ENCODE measurements around the gene ZBTB8OS. TPM values are rescaled to one million over a fixed set of nuclear protein-coding genes. Genes with fewer than 3 reads are reported as not detected.
"Not testable (repeated sequence)": the region's sequence is repeated elsewhere in the genome, so short reads cannot be mapped to it uniquely, and the experiment has no call there.

ZBTB8OS gene
- polyA plus RNA-seq, 1 donor from 2014 or later: 78.1 TPM

DNA sequence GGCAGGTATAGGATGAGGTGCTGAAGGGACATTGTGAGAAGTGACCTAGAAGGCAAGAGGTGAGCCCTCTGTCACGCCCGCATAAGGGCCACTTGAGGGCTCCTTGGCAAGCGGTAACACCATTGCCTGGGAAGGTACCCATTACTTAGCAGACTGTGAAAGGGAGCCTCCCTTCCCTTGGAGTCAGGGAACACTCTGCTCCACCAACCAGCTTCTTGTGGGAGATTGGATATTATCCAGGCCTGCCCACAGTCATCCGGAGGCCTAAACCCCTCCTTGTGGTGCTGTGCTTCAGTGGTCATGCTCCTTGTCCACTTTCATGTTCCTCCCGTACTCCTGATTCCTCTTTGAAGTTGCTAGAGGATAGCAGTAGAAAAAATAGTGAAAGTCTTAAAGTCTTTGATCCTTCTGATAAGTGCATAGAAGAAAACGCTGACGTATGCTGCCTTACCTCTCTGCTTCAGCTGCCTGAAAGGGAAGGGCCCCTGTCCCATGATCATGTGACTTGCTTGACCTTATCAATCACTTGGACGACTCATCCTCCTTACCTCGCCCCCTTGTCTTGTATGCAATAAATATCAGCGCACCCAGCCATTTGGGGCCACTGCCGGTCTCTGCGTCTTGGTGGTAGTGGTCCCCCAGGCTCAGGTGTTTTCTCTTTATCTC is 16.7 kb upstream of the ZBTB8OS start:
- Mint-ChIP-seq H3K27me3 (no peaks in the 10 kb centered on the region), H3K4me3 (no peak overlapping the region), H3K4me1 (peaks cover 0 to 3% (median 0%) of the 10 kb centered on the region in 3 donors), H3K27ac (no peak overlapping the region), H3K9me3 (no peaks in the 10 kb centered on the region), H3K36me3 (no peaks in the 10 kb centered on the region)

DNA sequence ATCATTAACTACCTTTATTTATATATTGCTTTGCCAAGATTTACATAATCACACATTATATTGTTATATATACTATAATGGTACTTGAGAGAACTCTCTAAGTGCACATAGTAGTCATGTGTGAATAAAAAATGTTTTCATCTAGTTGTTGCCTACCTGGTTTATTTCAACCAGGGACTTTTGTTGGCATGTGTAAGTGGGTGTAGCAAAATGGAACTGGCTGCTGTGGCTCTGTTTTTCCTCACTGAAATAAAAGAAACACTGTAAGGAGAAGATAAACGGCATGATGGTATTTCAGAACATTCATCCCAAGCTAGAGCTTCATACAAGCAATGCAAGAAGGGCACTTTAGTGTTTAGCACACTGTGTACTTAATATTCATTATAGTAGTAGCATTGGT is 15.6 kb upstream of the ZBTB8OS start:
- H3K4me1 Mint-ChIP-seq: peaks cover 5 to 8% (median 6%) of the 10 kb centered on the region in 3 donors
- H3K4me3 Mint-ChIP-seq: no peak overlapping the region
- H3K36me3 Mint-ChIP-seq: peaks cover 4% of the 10 kb centered on the region
- no peaks in the 10 kb centered on the region for H3K27me3 Mint-ChIP-seq
- no peak overlapping the region for H3K27ac Mint-ChIP-seq
- H3K9me3 Mint-ChIP-seq: no peaks in the 10 kb centered on the region

DNA sequence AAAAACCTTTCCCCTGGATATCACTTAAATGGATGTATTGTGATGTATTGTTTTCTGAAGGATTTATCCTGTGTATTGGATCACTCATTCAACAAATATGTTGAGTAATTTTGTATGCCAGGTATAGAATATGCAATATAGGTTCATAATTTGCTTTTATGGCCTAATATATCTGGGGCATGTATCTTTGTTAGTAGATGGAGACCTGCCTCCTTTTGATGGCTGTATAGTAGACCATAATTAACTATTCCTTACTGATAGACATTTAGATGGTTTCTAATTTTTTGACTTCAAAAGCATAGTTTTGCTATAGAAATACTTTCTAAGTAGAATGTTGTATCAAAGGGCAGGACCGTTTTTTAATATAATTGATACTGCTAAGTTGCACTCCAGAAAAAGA is 9.2 kb upstream of the ZBTB8OS start:
- Mint-ChIP-seq H3K36me3 (peaks cover 8% of the 10 kb centered on the region), H3K9me3 (no peaks in the 10 kb centered on the region), H3K4me3 (no peak overlapping the region), H3K27me3 (no peaks in the 10 kb centered on the region), H3K27ac (peak overlapping the region in 1 of 3 donors; percentile 6), H3K4me1 (peaks cover 17 to 20% (median 19%) of the 10 kb centered on the region in 3 donors)

DNA sequence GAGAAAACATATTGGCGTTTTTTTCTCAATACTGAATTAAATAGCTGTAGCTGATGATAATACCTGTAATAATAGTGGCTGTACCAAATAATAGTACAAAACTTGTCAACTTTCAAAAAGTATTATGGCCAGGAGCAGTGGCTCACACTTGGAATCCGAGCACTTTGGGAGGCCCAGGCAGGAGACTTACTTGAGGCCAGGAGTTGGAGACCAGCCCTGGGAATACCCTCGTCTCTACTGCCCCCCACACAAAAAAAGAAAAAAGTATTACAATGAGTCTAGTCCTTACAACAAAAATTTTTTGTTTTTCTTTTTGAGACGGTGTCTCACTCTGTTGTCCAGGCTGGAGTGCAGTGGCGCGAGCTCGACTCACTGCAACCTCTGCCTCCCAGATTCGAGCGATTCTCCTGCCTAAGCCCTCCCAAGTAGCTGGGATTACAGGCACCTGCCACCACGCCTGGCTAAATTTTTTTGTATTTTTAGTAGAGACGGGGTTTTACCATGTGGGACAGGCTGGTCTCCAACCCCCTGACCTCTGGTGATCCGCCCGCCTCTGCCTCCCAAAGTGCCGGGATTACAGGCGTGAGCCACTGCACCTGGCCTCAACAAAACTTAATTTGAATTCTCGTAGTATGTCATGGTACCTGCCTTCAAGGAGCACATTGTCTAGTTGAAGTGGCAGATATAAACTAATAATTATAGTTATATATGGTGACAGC is 2.1 kb upstream of the ZBTB8OS start:
- H3K36me3 Mint-ChIP-seq: peaks cover 3% of the 10 kb centered on the region
- peak overlapping the region; percentile 91 to 98 (median 96) for H3K4me3 Mint-ChIP-seq
- H3K9me3 Mint-ChIP-seq: no peaks in the 10 kb centered on the region

DNA sequence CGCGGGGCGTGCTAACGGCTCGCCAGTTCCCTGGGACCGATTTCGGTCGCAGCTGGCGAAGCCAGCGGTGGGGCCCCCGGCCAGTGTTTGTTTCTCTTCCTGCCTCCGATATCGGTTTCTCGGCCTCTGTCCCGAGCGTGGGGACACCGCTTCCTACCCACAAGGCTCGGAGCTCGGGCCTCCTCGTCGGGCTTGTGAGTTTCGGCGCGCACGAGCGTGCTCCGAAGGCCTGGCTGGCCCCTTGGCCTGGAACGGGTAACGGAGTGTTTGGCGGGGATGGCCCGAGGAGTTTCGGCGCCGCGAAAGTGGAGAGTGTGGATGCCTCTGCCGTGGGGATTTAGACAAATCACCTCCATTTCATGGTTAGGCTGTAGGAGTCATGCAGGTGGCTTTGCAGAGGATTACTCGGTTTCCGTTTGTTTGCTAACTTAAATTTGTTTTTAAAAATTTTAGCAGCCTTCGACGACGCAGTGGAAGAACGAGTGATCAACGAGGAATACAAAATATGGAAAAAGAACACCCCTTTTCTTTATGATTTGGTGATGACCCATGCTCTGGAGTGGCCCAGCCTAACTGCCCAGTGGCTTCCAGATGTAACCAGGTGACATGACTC is 1.2 kb upstream of the ZBTB8OS start:
- H3K27me3 Mint-ChIP-seq: no peaks in the 10 kb centered on the region
- peak overlapping the region; percentile 97 to 100 (median 98) for H3K27ac Mint-ChIP-seq
- H3K9me3 Mint-ChIP-seq: no peaks in the 10 kb centered on the region
- H3K4me3 Mint-ChIP-seq: peak overlapping the region; percentile 91 to 98 (median 96)
- peaks cover 5% of the 10 kb centered on the region for H3K36me3 Mint-ChIP-seq
- H3K4me1 Mint-ChIP-seq: peaks cover 25 to 41% (median 27%) of the 10 kb centered on the region in 3 donors

More for the DNA sequence above, 2.1 kb upstream of the ZBTB8OS start:
- peaks cover 24 to 45% (median 27%) of the 10 kb centered on the region in 3 donors for H3K4me1 Mint-ChIP-seq
- H3K27me3 Mint-ChIP-seq: no peaks in the 10 kb centered on the region
- peak overlapping the region; percentile 97 to 100 (median 98) for H3K27ac Mint-ChIP-seq

DNA sequence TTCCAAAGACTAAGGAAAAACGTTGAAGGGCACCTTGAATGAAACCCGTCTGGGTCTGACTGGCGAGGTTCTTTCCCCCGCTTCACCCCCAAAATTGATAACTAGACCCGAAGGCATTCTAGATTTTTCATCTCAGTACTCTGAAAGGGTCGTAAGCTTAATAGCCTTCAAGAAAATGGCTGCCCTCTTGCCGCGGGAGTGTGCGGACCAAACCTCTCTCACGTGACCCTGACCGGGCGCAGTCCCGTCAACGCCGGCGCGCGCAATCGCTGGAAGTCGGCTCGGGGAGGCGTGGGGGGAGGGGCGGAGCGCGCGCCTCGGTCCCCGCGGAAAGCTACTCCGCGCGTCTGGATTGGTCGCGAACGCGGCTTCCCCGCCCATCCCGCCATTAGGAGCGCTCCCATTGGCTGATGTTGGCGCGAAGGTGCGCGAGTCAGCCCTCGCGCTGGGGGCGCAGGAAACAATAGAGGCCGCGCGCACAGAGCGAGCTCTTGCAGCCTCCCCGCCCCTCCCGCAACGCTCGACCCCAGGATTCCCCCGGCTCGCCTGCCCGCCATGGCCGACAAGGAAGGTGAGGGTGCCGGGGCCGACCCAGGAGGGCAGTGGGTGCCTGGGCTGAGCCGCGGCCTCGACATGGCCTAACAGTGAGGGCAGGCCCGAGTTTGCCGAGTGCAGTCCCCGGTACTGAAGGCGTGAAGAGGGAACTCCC is 556 bp upstream of the ZBTB8OS start, which contains the start of gene RBBP4:
RBBP4 (plus strand) TSS at position 457 of the 709 bp plus-strand sequence; CDS start at position 556, 99 bp downstream.
- H3K27me3 Mint-ChIP-seq: no peaks in the 10 kb centered on the region
- H3K36me3 Mint-ChIP-seq: peaks cover 5% of the 10 kb centered on the region
- H3K4me1 Mint-ChIP-seq: peaks cover 24 to 41% (median 27%) of the 10 kb centered on the region in 3 donors
- peak within 1 kb of the TSS; percentile 97 to 100 (median 98) for H3K27ac Mint-ChIP-seq
- no peaks in the 10 kb centered on the region for H3K9me3 Mint-ChIP-seq
- peak within 1 kb of the TSS; percentile 91 to 98 (median 96) for H3K4me3 Mint-ChIP-seq

DNA sequence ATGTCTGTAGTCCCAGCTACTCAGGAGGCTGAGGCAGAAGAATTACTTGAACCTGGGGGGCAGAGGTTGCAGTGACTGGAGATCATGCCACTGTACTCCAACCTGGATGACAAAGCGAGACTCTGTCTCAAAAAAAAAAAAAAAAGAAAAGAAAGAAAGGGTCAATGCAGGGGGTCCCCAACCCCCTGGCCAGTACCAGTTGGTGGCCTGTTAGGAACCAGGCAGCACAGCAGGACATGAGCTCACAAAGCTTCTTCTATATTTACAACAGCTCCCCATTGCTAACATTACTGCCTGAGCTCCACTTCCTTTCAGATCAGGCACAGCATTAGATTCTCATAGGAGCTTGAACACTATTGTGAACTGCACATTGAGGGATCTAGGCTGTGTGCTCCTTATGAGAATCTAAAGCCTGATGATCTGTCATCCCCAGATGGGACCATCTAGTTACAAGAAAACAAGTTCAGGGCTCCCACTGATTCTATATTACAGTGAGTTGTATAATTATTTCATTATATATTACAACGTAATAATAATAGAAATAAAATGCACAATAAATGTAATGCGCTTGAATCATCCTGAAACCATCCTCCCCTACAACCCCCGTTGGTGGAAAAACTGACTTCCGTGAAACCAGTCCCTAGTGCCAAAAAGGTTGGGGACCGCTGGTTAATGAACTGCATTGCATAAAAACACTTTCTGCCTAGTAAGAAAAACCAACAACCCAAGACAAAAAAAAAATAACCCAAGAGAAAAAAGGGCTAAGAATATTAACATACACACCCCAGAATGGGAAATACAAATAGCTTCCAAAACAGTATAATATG is 2.8 kb downstream of the ZBTB8OS start:
- Mint-ChIP-seq H3K9me3 (no peaks in the 10 kb centered on the region), H3K4me3 (peak overlapping the region in 3 of 4 donors; percentile 42 to 95 (median 91)), H3K36me3 (peaks cover 5% of the 10 kb centered on the region), H3K27ac (peak overlapping the region; percentile 80 to 98 (median 97)), H3K4me1 (peaks cover 12 to 26% (median 16%) of the 10 kb centered on the region in 3 donors), H3K27me3 (no peaks in the 10 kb centered on the region)

DNA sequence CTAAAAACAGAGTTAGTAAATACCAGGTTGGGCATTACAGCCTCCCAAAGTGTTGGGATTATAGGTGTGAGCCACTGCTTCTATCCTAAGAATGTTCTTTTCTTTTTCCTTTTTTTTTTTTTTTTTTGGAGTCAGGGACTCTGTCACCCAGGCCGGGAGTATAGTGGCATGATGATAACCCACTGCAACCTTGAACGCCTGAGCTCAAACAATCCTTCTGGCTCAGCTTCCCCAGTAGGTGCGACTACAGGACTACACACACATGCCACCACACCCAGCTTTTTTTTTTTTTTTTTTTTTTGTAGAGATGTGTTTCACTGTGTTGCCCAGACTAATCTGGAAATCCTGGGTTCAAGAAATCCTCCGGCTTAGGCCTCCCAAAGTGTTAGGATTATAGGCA is 5.9 kb downstream of the ZBTB8OS start:
- Mint-ChIP-seq H3K9me3 (no peaks in the 10 kb centered on the region), H3K4me3 (no peak overlapping the region), H3K27me3 (no peaks in the 10 kb centered on the region), H3K4me1 (peaks cover 10 to 22% (median 12%) of the 10 kb centered on the region in 3 donors), H3K27ac (no peak overlapping the region), H3K36me3 (peaks cover 7% of the 10 kb centered on the region)

DNA sequence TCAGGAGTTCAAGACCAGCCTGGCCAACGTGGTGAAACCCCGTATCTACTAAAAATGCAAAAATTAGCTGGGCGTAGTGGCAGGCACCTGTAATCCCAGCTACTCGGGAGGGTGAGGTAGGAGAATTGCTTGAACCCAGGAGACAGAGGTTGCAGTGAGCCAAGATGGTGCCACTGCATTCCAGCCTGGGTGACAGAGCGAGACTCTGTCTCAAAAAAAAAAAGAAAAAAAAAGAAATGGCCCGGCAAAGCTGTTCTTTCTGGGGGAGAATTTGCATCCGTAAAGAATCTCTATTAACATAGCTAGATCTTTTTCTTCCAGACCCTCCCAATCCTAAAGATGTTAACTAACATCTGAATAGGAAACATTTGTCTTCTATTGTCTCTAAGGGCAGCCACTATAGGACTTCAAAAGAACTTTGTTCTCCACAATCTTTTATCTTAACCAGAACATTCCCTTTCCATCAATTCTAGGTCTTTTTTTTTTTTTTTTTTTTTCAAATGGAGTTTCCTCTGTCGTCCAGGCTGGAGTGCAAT is 8.0 kb downstream of the ZBTB8OS start:
- peaks cover 4 to 10% (median 4%) of the 10 kb centered on the region in 3 donors for H3K4me1 Mint-ChIP-seq
- H3K9me3 Mint-ChIP-seq, H3K27ac Mint-ChIP-seq, H3K4me3 Mint-ChIP-seq, H3K36me3 Mint-ChIP-seq, H3K27me3 Mint-ChIP-seq: not testable (repeated sequence)

DNA sequence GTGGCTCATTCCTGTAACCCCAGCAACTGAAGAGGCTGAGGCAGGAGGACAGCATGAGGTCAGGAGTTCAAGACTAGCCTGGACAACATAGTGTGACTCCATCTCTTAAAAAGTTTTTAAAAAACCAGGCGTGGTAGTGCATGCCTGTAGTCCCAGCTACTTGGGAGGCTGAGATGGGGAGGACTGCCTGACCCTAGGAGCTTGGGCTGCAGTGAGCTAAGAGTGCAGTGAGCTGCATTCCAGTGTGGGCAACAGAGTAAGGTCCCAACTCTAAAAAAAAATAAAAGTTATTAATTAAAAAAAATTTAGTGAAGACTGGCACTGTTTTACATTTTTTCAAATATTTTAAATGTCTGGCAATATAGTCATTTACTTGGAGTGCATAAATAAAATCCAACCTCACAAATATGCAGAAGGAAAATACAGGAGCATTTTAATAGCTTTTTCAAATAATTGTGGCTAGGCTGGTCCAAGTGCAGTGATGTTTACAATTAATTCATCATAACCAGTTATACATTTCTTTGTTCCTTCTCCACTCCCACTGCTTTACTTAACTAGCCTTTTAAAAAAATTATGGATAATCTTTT is 10.8 kb downstream of the ZBTB8OS start:
- no peaks in the 10 kb centered on the region for H3K9me3 Mint-ChIP-seq
- no peak overlapping the region for H3K4me3 Mint-ChIP-seq
- H3K4me1 Mint-ChIP-seq: peaks cover 2 to 7% (median 4%) of the 10 kb centered on the region in 3 donors
- H3K27me3 Mint-ChIP-seq: no peaks in the 10 kb centered on the region
- no peak overlapping the region for H3K27ac Mint-ChIP-seq
- H3K36me3 Mint-ChIP-seq: peaks cover 4% of the 10 kb centered on the region

DNA sequence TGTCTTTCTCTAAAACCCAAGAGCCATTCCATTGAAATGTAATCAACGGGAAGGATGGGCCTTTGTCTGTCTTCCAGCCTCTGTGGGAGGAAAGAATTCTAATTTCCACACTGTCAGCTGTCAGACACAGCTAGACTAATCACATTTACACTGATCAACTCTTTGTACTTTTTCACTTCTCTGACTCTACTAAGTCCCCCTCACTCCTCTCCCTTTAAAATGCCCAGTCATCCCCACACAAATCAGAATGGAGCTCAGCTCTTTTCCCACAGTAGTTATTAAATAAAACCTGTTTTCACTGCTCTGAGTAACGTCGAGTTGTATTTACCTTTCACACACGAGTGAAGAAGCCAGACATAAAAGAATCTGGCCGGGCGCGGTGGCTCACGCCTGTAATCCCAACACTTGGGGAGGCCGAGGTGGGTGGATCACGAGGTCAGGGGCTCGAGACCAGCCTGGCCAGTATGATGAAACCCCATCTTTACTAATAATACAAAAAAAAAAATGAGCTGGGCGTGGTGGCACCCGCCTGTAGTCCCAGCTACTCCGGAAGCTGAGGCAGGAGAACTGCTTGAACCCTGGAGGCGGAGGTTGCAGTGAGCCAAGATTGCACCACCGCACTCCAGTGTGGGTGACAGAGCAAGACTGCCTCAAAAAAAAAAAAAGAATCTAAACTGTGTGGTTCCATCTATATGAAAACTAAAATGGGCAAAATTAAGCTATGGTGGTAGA is 13.3 kb downstream of the ZBTB8OS start:
- peaks cover 0 to 7% (median 6%) of the 10 kb centered on the region in 3 donors for H3K4me1 Mint-ChIP-seq
- no peaks in the 10 kb centered on the region for H3K9me3 Mint-ChIP-seq
- H3K4me3 Mint-ChIP-seq: no peak overlapping the region
- H3K27ac Mint-ChIP-seq: peak overlapping the region in 2 of 3 donors; percentile 31 to 73
- peaks cover 4% of the 10 kb centered on the region for H3K36me3 Mint-ChIP-seq
- H3K27me3 Mint-ChIP-seq: no peaks in the 10 kb centered on the region

DNA sequence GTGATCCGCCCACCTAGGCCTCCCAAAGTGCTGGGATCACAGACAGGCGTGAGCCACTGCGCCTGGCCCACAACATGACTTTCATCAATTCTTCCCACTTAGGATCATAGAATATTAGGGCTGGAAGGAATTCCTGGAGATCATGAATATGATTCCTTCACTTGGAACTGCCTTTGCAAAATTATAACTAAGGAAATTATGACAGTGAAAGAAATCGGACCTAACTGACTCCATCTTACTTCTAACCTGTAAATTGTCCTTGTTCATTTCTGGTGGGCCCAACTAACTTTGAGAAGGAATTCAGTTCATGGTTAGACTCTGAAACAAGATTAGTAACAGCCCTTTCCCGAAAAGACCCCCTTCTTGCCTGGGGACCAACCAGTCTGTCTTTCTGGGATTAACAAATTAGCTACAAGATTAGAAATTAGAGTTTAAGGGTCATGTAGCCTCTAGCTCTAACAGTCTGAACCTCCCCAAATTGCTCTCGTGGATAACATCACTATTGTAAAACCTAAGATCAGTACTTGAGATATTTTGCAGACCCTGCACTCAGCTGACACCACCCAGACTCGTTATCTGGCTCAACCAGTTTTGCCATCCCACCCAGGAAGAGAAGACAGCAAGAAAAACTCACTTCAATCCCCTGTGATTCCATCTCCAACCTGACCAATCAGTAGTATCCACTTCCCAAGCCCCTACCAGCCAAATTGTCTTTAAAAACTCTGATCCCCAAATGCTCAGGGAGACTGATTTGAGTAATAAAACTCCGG is 14.7 kb downstream of the ZBTB8OS start:
- peaks cover 2% of the 10 kb centered on the region for H3K36me3 Mint-ChIP-seq
- no peaks in the 10 kb centered on the region for H3K9me3 Mint-ChIP-seq
- H3K4me3 Mint-ChIP-seq: no peak overlapping the region
- H3K27ac Mint-ChIP-seq: no peak overlapping the region
- peaks cover 0 to 6% (median 5%) of the 10 kb centered on the region in 3 donors for H3K4me1 Mint-ChIP-seq
- H3K27me3 Mint-ChIP-seq: no peaks in the 10 kb centered on the region
